Measurements from ENCODE around the gene CCNY. TPM values are rescaled to one million over a fixed set of nuclear protein-coding genes. Genes with fewer than 3 reads are reported as not detected.

The CCNY gene
- total and polyA plus RNA-seq, 2 of the 13 experiments (the other 11 are each of a cell fraction or from before 2014, with no cell fraction given) = 48.2 to 54.7 TPM

DNA sequence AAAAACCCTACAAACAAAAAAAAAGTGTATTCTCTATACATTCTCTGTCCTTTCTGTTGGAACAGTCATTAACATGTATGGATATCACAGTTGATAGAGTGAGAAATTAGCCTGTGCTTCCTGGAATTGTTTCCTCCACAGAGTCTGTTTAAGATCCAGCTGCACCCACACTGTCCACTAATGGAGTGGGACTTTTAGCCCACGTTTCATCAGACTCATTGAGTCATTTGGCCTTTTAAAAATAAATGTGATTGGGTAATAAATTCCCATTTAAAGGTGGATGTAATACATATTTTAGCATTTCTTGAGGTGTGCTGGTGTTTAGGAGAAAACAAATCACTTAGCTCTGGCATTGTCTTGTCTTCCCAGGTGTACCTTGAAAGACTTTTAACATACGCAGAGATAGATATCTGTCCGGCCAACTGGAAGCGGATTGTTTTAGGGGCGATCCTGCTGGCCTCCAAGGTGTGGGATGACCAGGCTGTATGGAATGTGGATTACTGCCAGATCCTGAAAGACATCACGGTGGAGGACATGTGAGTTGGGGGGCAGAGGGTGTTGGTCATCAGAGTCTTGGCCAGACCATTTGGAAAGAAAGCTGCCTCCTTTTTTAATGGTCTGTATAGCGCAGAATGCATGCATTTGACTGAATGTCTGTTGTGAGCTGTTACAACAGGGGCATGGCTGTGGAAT lies 216.5 kb downstream of the CCNY start:
- no peak for FAIRE-seq
- in situ Hi-C loops (cut with HindIII; ENCODE audit: extremely low pct_ligation_motif_present, low pct_unique_long_range_greater_than_20kb) = loop anchor here (25.0 kb wide), 1 partner anchor 440 kb away; no protein-coding TSS in a partner anchor

More for the DNA sequence above, 216.5 kb downstream of the CCNY start:
- Histone ChIP-seq H3K9ac (ENCODE audit: insufficient read depth, low read depth, low read length) (no peak overlapping the region), H3K27ac (ENCODE audit: extremely low read length, insufficient read depth, low read length) (no peak overlapping the region), H3K27me3 (ENCODE audit: control insufficient read depth in 1 of 2, insufficient read depth in 2 of 2, low read length in 2 of 2) (no peaks in the 10 kb centered on the region), H3K79me2 (ENCODE audit: insufficient read depth, low read length) (no peaks in the 10 kb centered on the region), H3K4me3 (replicated peaks in 1 of 3; ENCODE audit: insufficient read depth in 1 of 3, low read depth in 2 of 3, low read length in 3 of 3) (no peak overlapping the region), H3K4me2 (ENCODE audit: low read depth, low read length) (no peak overlapping the region), H4K20me1 (ENCODE audit: insufficient read depth, low read length) (0 out of 2 replicates have a peak, but pooled peaks cover 2% of the 10 kb centered on the region), H3K36me3 (replicated peaks in 1 of 2; ENCODE audit: control insufficient read depth in 1 of 2, insufficient read depth in 2 of 2, low read length in 2 of 2) (peaks cover 13 to 56% of the 10 kb centered on the region in 2 experiments; a peak in 4 of 5 replicates), H3K9me3 (ENCODE audit: low read length) (no peaks in the 10 kb centered on the region), H3K4me1 (ENCODE audit: insufficient read depth, low read length) (no peaks in the 10 kb centered on the region), H2AFZ (ENCODE audit: low read length) (no peak overlapping the region)
- TF ChIP-seq MEF2D (CRISPR knock-in tag; IDR thresholded peaks at IDR 0.05) = no peak
- no peak for TF ChIP-seq KDM3A (CRISPR knock-in tag; IDR thresholded peaks at IDR 0.05; ENCODE audit: low read depth)
- TF ChIP-seq ZNF17 (CRISPR knock-in tag; IDR thresholded peaks at IDR 0.05) = no peak
- TF ChIP-seq, protein P1, sequence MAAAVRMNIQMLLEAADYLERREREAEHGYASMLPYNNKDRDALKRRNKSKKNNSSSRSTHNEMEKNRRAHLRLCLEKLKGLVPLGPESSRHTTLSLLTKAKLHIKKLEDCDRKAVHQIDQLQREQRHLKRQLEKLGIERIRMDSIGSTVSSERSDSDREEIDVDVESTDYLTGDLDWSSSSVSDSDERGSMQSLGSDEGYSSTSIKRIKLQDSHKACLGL (CRISPR knock-in tag; IDR thresholded peaks at IDR 0.05) = no peak
- no peak for TF ChIP-seq ZZZ3 (CRISPR knock-in tag; IDR thresholded peaks at IDR 0.05; ENCODE audit: borderline replicate concordance)
- TF ChIP-seq RCOR2 (CRISPR knock-in tag; IDR thresholded peaks at IDR 0.05) = no peak
- TF ChIP-seq ZNF280D (CRISPR knock-in tag; IDR thresholded peaks at IDR 0.05) = no peak
- no peak for TF ChIP-seq ZNF432 (CRISPR knock-in tag; IDR thresholded peaks at IDR 0.05; ENCODE audit: borderline replicate concordance)
- intact Hi-C loops (cut with micrococcal nuclease; ENCODE audit: unreplicated experiment) = no loop called here
- WGBS (ENCODE audit: low lambda C conversion rate) = 92% methylated on average over 7 of the region's 7 CpGs
- no peak for DNase-seq (ENCODE audit: low spot score)
- no TSS peak for BruUV-seq (replicated peaks)
- POLR2A ChIA-PET = no interaction called here
- CTCF ChIA-PET (ENCODE audit: low intra/inter-chr PET ratio, low total read pairs) = no interaction called here
- no peak for ATAC-seq

Data from HepG2 (cell line).